G401 (cell line): ENCODE data around the gene CD99L2. TPM values are rescaled to one million over a fixed set of nuclear protein-coding genes. Genes with fewer than 3 reads are reported as not detected.
A peak's percentile ranks its signal among the peaks of the same experiment; 100 is the strongest.

Experiments used
- DNase-seq: peaks from one replicate; pipeline ENCODE4 v3.0.0-alpha.2; 2015; ENCODE audit warnings: low spot score
- in situ Hi-C: cut with HindIII; loops from 2 replicates; pipeline ENCODE4 v1.10.0; 2016; ENCODE audit warnings: low sequenced_read_pairs, mixed read lengths
- total RNA-seq: library from RNA; depleted of rRNA; stranded (reverse); fragments of >200 nt; shearing (Covaris generic); gene quantifications from 2 replicates; pipeline ENCODE4 v1.2.3, GENCODE V29; 2014

The CD99L2 gene
- total RNA-seq, 1 experiment from 2014 or later, result 26.1 TPM

DNA sequence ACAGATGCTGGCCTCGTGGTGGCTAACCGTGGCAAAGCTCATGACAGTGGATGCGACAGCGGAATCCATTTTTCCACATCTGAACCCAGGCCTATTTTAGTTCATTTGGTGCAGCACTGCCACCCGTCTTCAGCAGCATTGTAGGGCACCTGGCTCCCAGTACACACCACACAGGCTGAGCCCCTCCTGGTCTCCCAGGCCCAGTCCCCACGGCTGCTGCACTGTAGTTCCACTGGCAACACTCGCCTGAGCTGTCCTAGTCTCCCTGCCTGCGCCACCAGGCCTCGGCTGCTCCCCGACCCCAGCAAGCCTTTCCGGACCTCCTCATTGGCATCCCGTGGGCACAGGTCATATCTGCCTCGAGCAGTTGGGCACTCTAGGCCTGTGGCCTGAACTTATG lies 129.1 kb downstream of the CD99L2 start:
- no peak for DNase-seq
- in situ Hi-C loops, result no loop called here

DNA sequence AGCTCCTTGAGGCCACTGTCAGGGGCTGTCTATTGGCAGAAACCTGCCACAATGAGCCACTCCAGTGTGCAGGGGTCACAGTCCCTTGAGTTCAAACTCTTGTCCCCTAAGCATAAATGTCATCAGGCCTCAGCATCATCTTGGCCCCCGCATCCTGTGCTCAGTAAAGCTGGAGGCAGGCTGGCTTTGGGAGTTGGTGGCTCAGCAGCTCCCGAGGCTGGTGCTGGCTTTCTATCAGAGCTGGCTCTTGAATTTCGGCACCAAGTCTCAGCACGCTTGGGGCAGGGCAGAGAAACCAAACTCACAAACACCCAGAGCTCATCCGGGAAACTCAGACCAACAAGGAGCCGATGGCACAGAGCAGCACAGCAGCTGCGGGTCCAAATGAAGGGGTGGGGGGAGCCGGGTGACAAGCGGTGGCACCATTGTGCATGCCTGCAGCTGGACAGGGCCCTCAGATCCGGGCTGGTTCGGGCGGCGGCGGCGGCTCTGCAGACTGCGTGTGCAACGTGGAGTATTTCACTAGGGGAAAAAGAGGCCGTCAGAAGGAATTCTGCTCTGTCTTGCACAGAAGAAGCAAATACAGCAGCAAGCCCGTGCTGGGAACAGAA lies 129.8 kb downstream of the CD99L2 start:
- no peak for DNase-seq
- in situ Hi-C loops, result no loop called here

DNA sequence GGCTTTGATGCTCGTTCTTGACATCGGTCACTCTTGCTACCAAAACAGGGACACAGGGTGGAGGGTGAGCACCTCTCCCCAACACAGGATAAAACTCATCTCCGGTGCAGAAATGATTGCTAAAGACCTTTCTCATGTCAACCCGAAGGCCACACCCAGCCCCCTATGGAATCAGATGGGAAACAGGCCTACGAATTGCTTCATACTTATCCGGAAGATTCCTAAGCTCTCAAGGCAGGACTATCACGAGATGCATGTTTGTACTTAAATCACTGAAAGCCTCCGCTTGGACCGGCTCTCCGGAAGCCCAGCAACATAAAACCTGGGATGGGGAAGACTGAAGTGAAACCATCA lies 130.4 kb downstream of the CD99L2 start:
- DNase-seq, result no peak
- in situ Hi-C loops, result no loop called here

DNA sequence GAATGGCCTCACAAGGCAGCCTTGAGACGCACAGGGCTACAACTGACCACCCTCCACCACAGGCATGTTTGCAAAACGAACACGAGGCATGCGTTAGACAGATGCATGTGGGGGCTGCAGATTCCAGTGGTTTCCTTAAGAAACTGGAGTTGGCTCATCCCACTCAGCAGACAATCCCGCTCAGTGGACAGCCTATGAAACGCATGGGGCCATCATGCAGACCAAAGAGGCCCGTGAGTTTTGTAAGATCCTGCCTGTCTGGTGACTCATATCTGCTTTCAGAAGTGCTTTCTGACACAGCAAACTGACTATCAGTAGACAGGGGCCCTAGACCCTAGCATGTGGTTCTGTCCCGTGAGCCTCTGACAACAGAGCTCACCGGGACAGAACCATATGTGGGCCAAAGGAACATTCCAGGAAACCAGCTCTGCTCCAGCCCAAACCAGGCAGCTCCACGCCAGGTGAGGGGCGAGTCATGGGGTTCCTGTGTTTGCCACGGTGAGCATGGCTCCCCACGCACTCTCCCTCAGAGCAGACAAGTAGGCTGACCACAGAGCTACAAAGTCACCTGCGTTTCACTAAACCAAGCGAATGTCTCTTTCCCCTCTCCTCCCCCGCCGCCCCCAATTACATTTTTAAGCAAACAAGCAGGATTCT lies 130.9 kb downstream of the CD99L2 start:
- DNase-seq, result no peak
- in situ Hi-C loops, result no loop called here

DNA sequence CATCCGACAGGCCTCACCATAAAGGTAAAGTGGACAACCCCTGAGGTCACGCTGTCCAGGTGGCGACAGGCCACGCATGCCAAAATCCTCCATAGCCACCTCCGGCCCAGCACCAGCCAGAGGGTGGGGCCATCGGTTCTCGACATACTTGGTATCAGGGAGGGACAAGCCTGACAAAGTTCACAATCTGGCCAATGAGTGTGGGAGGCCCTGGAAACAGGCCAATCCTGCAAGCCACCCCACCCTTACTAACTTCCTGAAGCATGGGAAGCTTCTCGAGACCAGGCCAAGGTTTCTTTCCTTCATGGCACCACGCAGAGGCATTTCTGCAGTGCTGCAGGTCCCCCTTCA lies 131.4 kb downstream of the CD99L2 start:
- no peak for DNase-seq
- in situ Hi-C loops, result no loop called here

DNA sequence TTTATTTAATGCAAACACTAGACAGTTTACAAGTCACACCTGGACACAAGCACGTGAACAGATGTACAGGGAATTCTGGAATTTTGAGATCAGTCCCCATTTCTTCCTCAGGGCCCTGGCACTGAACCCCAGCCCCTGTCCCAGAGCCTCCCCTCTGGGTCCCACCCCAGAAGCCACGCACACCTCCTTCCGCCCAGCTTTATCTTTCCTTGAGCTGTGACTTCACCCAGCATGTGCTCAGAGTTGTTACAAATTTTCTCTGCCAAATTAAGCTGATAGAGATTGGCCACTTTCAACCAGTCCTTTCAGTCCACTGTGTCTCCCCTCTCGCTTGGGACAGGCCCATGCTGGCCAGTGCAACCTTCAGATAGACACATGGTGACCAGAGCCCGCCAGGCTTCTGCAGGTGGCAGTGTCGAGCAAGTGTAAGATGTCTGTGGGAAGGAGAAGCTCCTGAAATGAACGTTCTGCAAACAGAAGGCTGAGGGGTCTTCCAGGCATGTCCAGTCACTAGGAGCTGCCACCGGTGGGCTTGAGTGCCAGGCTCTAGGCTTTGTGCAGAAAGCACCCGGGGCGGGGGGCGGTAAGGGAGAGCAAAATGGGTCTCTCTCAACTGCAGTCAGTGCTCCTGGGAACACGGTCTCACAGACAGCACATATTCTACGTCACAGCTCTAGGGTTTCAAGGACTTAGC lies 132.0 kb downstream of the CD99L2 start:
- in situ Hi-C loops, result no loop called here
- peak; percentile 23 for DNase-seq

DNA sequence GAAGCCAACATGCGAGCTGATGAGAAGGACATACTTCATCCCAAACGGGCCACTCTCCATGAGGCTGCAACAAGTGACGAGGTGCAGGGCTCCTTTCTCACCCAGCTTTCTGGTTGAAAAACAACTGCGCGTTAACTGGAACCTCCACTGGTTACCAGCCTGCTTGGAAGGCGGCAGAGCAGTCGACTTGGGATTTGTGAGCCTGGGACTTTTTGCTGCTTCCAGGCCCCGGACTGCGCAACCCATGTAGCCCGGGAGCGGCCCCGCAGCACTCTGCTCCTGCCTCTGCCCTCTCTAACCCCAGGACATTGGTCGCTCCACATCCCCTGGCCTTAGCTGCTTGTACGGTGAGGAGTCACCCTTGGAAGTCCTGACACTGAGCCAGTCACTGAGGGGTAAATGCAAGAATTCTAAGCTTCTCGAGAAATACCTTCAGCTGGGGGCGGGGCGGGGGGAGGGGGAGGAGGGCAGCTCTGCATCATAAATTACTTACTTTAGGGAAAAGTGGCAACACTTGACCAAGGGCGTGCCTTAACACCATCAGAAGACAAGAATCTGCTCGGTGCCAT lies 132.6 kb downstream of the CD99L2 start:
- DNase-seq, result no peak

DNA sequence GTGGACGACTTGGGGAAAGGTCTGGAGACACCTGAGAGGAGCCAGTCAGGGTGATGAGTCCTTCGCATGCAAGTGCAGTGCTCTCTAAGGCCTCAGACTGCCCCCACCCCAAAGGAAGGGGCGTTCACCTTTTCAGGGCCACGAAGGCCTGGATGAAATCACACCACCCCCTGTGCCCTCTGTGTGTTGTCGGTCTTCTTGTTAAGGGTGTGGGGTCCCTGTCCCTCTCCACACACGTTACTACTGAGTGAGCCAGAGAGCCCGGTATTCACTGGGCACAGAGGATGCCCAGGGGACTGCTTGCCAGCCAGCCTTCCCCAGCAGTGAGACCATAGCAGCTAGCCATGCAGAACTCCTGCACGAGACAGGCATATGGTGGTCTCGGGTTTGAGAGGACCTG lies 133.2 kb downstream of the CD99L2 start:
- in situ Hi-C loops, result no loop called here
- no peak for DNase-seq

More for the DNA sequence above, 132.6 kb downstream of the CD99L2 start:
- in situ Hi-C loops, result no loop called here

DNA sequence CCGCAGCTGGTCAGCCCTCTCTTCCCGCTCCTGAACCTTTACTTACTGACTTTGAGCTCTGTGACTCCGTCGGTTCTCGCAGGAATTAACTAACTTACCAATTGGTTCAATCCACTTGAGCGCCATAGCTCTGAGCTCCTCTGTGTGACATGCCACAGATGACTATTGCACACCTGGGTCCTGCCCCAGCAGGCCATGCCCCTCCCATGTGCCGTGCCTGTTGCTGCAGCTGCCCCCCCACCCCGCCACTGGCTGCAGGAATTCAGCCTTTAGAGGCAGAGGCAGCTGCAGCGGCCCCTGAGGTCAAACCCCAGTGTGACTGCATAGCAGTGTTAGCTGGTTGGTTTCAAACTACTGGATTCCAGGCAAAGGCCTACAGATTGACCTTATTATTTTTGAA lies 134.7 kb downstream of the CD99L2 start:
- in situ Hi-C loops, result no loop called here
- DNase-seq, result no peak

DNA sequence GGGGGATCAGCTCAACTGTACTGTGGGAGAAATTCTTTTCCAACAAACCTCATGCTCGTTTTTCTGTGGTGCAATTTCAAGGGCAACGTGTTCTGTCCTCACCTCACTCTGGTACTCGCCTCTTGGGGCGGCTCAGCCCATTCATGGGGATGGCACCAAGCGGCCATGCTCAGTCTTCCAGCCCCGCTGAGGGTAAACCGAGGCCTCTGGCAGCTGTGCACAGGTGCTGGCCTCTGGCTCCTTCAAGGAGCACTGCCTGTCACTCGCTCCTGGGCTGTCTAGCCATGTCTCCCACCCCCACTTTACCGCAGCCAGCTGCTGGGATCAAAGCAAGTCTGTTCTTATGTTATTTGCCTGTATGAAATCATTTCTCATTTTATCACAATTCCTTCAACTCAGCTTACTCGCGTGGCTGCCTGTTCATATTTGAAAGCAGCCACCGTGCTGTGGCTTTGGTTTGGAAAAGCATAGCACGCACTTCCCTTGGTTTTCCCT lies 135.1 kb downstream of the CD99L2 start:
- in situ Hi-C loops, result no loop called here
- DNase-seq, result no peak

DNA sequence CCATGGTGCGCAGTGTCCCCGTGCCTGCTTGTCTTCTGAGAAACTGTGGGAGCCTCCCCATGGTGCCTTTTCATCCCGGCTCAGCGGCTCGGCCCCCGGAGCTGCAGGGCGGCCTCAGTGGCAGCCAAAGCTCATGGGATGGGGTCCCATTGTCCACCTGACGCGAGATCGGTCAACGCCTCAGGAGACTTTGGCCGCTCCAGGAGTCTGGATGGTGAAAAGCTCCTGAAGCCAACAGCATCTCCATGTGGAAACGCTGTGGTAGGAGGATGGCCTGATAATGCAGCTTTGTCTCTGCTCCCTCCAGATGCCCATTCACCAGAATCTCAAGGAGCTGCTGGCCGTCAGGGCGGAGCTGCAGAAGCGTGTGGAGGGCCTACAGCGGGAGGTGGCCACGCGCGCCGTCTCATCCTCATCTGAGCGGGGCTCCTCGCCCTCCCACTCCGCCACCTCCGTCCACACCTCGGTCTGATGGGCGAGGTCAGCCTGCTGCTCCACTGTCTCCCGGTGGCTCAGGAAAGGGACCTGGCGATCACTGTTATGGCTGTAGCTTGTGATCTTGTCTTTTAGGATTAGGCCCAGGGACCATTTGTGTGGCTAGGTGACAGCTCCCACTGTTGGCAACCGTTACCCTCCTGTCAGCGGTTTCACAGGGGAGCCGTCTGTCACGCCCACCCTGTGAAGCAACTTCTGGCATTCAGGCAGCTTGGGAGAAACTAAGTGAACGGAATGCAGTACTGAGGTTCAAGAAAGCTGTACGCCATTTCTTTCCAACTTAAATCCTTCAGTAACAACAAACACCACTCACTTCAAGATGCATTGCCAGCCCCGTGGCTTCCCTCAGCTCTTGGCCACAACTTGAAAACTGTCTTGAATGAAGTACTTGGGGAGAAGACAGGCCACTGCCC lies 136.0 kb downstream of the CD99L2 start:
- in situ Hi-C loops, result no loop called here
- DNase-seq, result peak; percentile 23

DNA sequence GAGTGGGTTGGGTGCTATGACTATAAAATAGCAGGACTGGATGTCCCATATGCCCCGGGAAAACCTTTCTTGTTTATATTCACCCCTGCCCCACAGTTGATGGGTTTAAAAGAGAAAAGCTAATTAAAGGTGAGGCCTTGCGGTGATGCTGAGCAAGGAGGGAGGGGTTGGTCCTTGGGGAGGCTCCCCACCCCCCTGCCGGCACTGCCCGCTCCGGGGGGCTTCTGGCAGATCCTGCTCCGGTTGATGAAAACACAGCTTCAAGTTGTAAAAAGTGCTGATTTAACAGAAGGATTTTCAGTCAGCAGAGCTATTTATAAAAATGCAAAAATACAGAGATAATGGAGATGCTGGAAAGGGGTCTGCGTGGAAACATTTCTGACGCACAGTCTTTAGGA lies 136.7 kb downstream of the CD99L2 start:
- in situ Hi-C loops, result no loop called here
- DNase-seq, result no peak

DNA sequence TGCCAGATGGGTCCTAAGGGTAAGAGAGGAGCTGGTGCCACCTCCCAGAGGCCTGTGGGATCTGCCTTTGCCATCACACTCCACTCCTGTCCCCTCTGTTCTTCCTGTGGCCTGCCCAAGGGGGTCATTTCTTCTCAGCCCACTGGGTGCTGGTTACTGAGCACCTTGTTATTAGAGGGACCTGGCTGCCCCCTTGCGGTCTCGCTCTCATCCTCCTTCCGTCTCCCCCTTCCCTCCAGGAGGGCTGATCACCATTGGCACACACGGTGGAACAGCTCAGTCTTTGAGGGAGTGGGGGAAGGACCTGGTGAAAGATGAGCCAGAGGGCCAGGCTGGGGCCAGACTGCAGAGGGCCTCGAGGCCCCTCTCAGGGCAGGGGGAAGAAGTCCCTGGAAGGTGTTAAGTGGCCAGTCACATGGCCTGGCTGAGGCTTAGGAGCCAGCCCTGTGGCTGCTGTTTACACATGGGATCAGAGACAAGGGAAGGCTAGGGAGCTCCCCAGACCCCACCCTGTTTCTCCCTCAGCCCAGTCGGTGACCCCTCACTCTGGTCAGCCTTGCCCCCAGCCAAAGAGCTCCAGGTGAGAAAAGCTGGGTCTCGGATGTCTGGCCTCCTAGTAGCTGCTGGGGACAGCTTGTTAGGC lies 137.2 kb downstream of the CD99L2 start:
- in situ Hi-C loops, result no loop called here
- DNase-seq, result no peak

DNA sequence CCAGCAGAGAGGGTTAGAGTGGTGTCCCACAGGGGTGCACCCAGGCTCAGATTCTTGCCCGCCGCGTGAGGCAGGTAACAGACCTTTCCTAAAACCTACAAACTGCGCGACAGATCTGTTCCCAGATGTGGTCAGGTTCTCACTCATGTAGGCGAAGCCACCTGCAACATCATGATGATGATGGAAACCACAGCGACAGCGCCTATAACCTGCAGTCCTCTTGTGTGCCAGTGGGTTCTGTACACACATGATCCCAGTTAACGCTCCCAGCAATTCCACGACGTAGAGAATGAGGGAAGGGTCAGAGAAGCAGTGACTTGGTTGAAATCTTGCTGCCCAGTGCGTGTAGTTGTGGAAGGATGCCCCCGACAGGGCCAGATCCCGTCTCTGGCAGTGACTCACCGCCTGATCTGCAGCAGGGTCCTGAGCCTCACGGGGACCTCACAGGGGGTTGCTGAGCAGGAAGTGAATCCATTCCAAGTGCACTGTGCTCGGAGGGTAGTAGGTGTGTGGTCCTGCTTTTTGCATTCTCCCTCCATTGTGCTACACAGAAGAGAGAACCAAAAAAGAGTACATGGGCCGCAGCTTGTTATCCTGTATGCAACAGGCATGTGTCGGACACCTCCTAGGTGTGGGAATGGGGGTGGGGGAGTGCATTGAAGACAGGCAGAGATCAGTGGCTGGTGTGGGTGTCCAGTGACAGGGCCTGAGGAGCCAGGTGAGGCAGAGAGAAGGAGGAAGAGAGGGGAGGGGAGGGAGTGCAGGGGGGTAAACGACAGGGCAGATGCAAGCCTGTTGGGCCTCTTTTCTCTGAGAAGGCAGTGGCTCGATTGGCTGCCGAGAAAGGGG lies 138.7 kb downstream of the CD99L2 start:
- DNase-seq, result no peak
- in situ Hi-C loops, result no loop called here

DNA sequence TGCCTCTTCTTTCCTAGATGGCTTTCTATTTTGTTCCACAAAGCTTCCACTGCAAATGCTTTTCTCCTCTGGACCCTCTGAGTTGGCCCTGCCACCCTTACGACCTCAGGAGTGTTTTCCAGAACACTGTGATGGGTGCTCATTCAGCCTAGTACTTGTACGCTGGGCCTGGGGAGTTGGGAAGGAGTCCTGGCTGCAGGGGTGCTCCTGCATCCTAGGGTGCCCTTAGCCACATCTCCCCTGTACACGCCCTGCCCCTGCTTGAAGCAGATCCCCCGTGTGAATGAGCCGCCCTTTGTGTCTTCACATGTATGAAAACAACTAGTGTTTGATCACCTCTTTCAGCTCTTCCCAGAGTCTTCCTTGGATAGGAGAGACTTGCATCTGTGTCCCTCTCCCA lies 141.1 kb downstream of the CD99L2 start:
- in situ Hi-C loops, result no loop called here
- DNase-seq, result no peak

DNA sequence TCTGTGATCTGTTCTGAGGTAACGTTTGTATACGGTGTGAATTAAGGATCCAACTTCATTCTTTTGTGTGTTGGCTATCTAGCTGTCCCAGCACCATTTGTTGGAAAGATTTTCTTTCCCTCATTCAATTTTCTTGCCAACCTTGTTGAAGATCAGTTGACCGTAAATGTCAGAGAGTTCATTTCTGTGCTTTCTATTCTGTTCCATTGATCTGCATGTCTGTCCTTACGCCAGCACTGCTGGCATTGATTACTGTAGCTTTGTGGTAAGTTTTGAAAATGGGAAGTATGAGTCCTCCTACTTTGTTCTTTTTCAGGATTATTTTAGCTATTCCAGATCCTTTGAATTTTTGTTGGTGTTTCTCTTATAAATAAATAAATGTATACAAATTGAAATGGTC lies 144.5 kb downstream of the CD99L2 start:
- in situ Hi-C loops, result no loop called here
- no peak for DNase-seq

DNA sequence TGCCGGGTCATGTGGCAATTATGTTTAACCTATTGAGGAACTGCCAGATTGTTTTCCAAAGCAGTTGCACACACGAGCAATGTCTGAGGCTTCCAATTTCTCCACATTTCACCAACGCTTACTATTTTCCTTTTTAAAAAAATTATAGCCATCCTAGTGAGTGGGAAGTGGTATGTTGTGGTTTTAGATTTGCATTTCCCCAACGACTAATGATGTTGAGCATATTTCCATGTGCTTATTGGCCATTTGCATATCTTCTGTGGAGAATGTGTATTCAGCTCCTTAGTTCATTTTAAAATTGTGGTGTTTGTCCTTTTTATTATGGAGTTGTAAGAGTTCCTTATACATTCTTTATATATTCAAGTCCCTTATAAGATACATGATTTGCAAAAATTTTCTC lies 145.1 kb downstream of the CD99L2 start:
- in situ Hi-C loops, result no loop called here
- DNase-seq, result no peak

DNA sequence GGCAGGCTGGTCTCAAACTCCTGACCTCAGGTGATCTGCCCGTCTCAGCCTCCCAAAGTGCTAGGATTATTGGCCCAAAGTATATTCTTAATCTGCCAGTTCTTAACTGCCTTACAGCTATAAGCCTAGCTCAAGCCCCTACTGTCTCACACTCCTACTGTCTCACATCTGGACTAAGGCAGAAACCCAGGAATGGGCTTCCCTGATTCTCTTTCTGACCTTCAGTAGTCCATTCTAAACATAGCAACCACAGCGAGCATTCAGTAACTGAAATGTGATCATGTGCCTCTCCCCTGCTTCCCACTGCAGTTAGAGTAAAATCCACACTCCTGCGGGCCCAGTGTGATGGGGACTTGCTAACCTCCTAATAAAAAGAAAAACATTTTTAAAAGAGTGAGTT lies 146.3 kb downstream of the CD99L2 start:
- no peak for DNase-seq
- in situ Hi-C loops, result no loop called here
